Naive thymus-derived CD8-positive, alpha-beta T cell (primary cell): ENCODE data around the gene B4GALNT3. TPM values are rescaled to one million over a fixed set of nuclear protein-coding genes. Genes with fewer than 3 reads are reported as not detected.

Source experiments
- ATAC-seq, 2 donors: fragments of 150-1000 bp; cut with Tn5 transposase in 1 of 2; sonication (Bioruptor Pico), chemical (Tn5 transposase) in 1 of 2; 1 replicate in 1 of 2; 2 replicates in 1 of 2; pipeline ENCODE4 v1.10.0; 2021; ENCODE audit warnings: mild to moderate bottlenecking in 2 of 2, moderate library complexity in 2 of 2
- POLR2A ChIA-PET: fragments of 350-600 bp; sonication (Branson Sonifier 250); formaldehyde crosslinking; loops from one replicate; lab custom pipeline; 2021; ENCODE audit warnings: antibody characterized with exemption; lab: Charles Lee
- DNase-seq, 10 donors: peaks; one replicate each; pipeline versions ENCODE4 v3.0.0 to v3.0.0-alpha.2; 2020 to 2022
- H3K27ac Mint-ChIP-seq, 10 donors: one replicate each; pipeline ENCODE4 v1.8.0; 2020 to 2022; ENCODE audit warnings: mild to moderate bottlenecking in 10 of 10, mixed read lengths in 10 of 10, moderate library complexity in 4 of 10, inconsistent platforms in 1 of 10
- H3K27me3 Mint-ChIP-seq, 5 donors: one replicate each; pipeline ENCODE4 v1.8.0; 2021 to 2022; ENCODE audit warnings: mixed read lengths in 5 of 5
- H3K36me3 Mint-ChIP-seq, 3 donors: one replicate each; pipeline ENCODE4 v1.8.0; 2020 to 2022; ENCODE audit warnings: mixed read lengths in 3 of 3, mild to moderate bottlenecking in 2 of 3, inconsistent platforms in 1 of 3
- H3K4me1 Mint-ChIP-seq, 4 donors: one replicate each; pipeline ENCODE4 v1.8.0; 2021 to 2022; ENCODE audit warnings: mixed read lengths in 4 of 4
- H3K4me3 Mint-ChIP-seq, 10 donors: one replicate each; pipeline ENCODE4 v1.8.0; 2020 to 2022; ENCODE audit warnings: mild to moderate bottlenecking in 10 of 10, mixed read lengths in 10 of 10, moderate library complexity in 6 of 10, inconsistent platforms in 1 of 10
- H3K9me3 Mint-ChIP-seq, 9 donors: one replicate each; pipeline ENCODE4 v1.8.0; 2020 to 2022; ENCODE audit warnings: mixed read lengths in 9 of 9, mild to moderate bottlenecking in 3 of 9, inconsistent platforms in 1 of 9, moderate library complexity in 1 of 9
- polyA plus RNA-seq, 3 donors: library from polyadenylated mRNA; unstranded; fragments of 300-500 nt; fragmentation: Illumina TruSeq; gene quantifications; one replicate each; pipeline ENCODE4 v1.2.3, GENCODE V29; 2021
- total RNA-seq, 8 experiments: library from RNA in 2 of 8; stranded (reverse) in 2 of 8; gene quantifications; one replicate each; pipeline ENCODE4 v1.2.3 and lab custom pipeline; 2021 to 2026

B4GALNT3 gene
- total and polyA plus RNA-seq, 5 experiments from 2014 or later = 0.14 to 1.8 (median 0.40) TPM

- ATAC-seq (no peak), DNase-seq (no peak)
- no peaks in the 10 kb centered on the region for H3K9me3 Mint-ChIP-seq
- H3K27ac Mint-ChIP-seq = no peak overlapping the region
- peaks cover 8 to 43% (median 27%) of the 10 kb centered on the region in 5 donors for H3K27me3 Mint-ChIP-seq
- no peak overlapping the region for H3K4me3 Mint-ChIP-seq
- H3K4me1 Mint-ChIP-seq = peaks cover 0 to 17% (median 3%) of the 10 kb centered on the region in 4 donors
- H3K36me3 Mint-ChIP-seq = no peaks in the 10 kb centered on the region
- POLR2A ChIA-PET = no interaction called here
These were observed 13.5 kb downstream of the B4GALNT3 start for GRCh38 chr12:473198-473597.

DNA sequence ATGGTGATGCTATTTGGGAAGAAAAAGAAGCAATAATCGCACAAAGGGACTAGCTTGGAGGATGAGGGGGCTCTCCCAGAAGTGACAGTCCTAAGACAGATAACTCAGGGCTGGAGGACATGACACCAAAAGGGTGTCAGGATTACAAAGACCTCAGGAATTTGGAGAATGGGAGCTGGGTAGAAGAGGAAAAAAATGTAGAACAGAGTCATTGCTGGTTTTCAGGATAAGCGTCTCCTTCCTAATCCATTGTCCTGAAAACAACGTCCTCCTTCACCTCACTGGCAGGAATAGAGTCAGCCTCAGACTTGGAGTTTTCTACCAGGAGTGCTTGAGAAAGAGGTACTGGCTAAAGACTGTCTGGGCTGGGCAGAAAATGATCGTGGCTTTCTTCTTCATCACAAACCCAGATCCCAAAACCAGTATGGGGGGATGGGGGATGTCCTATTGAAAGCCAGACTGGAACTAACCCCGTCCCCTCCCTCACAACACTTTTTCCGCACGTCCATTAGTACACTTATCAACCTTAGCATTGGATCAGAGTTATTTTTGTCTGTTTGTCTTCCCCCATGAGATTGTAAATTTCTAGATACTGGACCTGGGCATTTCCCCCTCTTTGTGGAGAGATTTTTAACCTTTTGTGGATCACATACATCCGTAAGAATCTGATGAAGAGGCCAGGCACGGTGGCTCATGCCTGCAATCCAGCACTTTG, 14.3 kb downstream of the B4GALNT3 start:
- no peaks in the 10 kb centered on the region for H3K9me3 Mint-ChIP-seq
- ATAC-seq (no peak), DNase-seq (no peak)
- H3K36me3 Mint-ChIP-seq = no peaks in the 10 kb centered on the region
- no peak overlapping the region for H3K4me3 Mint-ChIP-seq
- H3K4me1 Mint-ChIP-seq = peaks cover 0 to 11% (median 3%) of the 10 kb centered on the region in 4 donors
- H3K27ac Mint-ChIP-seq = peak overlapping the region in 1 of 10 donors; percentile 5
- peaks cover 8 to 40% (median 27%) of the 10 kb centered on the region in 5 donors for H3K27me3 Mint-ChIP-seq
- POLR2A ChIA-PET = no interaction called here

GRCh38 chr12:475286-475685, 15.5 kb downstream of the B4GALNT3 start:
- peaks cover 8 to 40% (median 30%) of the 10 kb centered on the region in 5 donors for H3K27me3 Mint-ChIP-seq
- H3K9me3 Mint-ChIP-seq = no peaks in the 10 kb centered on the region
- H3K4me3 Mint-ChIP-seq = no peak overlapping the region
- POLR2A ChIA-PET = interaction anchor here (0.7 kb wide), 1 partner anchor 62 kb away, joined by 3 read pairs; no protein-coding TSS in a partner anchor
- H3K4me1 Mint-ChIP-seq = peaks cover 0 to 7% (median 3%) of the 10 kb centered on the region in 4 donors
- peak overlapping the region in 1 of 10 donors; percentile 57 for H3K27ac Mint-ChIP-seq
- ATAC-seq = no peak
- DNase-seq = no peak
- H3K36me3 Mint-ChIP-seq = no peaks in the 10 kb centered on the region

DNA sequence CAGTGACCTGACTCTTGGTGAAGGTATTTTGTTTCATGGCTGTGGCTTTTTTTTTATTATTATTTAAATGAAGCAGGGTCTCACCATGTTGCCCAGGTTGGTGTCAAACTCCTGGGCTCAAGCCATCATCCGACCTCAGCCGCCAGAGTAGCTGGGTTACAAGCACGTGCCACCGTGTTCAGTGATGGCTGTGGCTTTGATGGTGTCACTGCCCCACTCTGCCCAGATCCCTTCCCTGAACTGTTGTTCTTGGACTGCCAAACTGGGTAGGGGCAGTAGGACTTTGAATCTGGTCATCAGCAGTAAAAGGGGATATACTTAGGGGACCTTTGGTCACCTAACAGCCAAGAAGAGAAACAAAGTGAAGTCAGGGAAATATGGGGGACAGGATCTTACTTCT, 19.4 kb downstream of the B4GALNT3 start:
- Mint-ChIP-seq H3K27me3 (peaks cover 7 to 40% (median 24%) of the 10 kb centered on the region in 5 donors), H3K27ac (no peak overlapping the region), H3K4me1 (peaks cover 0 to 7% (median 1%) of the 10 kb centered on the region in 4 donors), H3K9me3 (no peaks in the 10 kb centered on the region), H3K36me3 (peaks cover 0 to 1% (median 0%) of the 10 kb centered on the region in 3 donors), H3K4me3 (no peak overlapping the region)
- POLR2A ChIA-PET = no interaction called here
- ATAC-seq (no peak), DNase-seq (no peak)

DNA sequence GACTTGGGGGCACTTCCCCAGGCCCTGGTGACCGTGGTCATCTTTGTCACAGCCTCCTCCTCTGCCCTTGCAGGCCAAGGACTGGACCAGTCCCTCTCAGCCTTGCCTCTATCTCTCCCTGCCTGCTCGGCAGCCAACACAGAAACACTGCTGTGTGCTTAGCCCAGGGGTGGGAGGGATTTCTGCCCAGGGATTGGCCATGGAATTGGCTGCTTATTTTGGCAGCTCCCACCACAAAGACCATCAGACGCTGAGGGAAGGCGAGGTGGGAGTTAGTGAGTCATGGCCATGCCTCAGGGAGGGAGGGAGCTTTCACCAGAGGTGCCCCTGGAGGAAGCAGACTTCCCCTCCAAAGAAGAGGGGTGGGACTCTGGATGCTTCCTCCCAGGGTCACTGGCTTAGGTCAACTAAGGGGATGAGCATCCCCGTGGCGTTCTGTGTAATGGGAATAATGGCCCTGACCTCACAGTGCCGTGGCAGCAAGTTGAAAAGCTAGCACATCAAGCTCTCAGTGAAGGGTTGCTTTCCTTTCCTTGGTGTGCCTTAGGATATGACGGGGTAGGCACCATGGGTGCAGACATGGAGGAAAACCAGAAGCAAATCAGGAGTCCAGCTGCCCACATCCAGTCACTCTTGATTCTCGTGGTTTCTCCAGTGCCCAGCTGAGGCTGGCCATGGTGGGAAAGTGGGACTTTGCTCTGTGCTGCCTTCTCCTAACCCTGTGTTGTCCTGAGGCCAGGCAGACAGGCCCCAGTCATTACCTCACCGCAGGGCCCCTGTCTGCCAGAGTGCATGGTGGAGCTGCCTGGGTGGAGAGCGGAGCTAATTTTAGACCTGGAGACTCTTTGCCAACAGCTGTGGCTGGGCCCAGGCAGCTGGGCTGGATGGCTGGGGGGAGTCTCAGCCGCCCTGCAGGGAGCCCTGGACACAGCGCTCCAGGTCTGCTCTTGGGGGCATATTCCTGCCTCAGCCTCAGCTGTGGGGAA, 21.4 kb downstream of the B4GALNT3 start:
- Mint-ChIP-seq H3K27ac (no peak overlapping the region), H3K4me1 (no peaks in the 10 kb centered on the region), H3K9me3 (peaks cover 0 to 3% (median 0%) of the 10 kb centered on the region in 9 donors), H3K36me3 (peaks cover 0 to 5% (median 1%) of the 10 kb centered on the region in 3 donors), H3K4me3 (no peak overlapping the region), H3K27me3 (peaks cover 8 to 34% (median 26%) of the 10 kb centered on the region in 5 donors)
- ATAC-seq = no peak
- POLR2A ChIA-PET = no interaction called here
- no peak for DNase-seq

GRCh38 chr12:482061-482460, 22.3 kb downstream of the B4GALNT3 start:
- Mint-ChIP-seq H3K9me3 (peaks cover 0 to 8% (median 2%) of the 10 kb centered on the region in 9 donors), H3K36me3 (peaks cover 0 to 12% (median 1%) of the 10 kb centered on the region in 3 donors), H3K27ac (no peak overlapping the region), H3K27me3 (peaks cover 8 to 38% (median 31%) of the 10 kb centered on the region in 5 donors), H3K4me3 (no peak overlapping the region), H3K4me1 (no peaks in the 10 kb centered on the region)
- DNase-seq (no peak), ATAC-seq (no peak)
- POLR2A ChIA-PET = no interaction called here

- POLR2A ChIA-PET = no interaction called here
- H3K27ac Mint-ChIP-seq = no peak overlapping the region
- no peak for DNase-seq
- peaks cover 1 to 27% (median 11%) of the 10 kb centered on the region in 9 donors for H3K9me3 Mint-ChIP-seq
- H3K4me1 Mint-ChIP-seq = no peaks in the 10 kb centered on the region
- ATAC-seq = no peak
- peaks cover 8 to 40% (median 31%) of the 10 kb centered on the region in 5 donors for H3K27me3 Mint-ChIP-seq
- H3K36me3 Mint-ChIP-seq = peaks cover 2 to 26% (median 6%) of the 10 kb centered on the region in 3 donors
- H3K4me3 Mint-ChIP-seq = no peak overlapping the region
These were observed 24.4 kb downstream of the B4GALNT3 start for GRCh38 chr12:484096-484495.

GRCh38 chr12:490260-490659, 30.5 kb downstream of the B4GALNT3 start:
- peaks cover 0 to 24% (median 2%) of the 10 kb centered on the region in 5 donors for H3K27me3 Mint-ChIP-seq
- DNase-seq (no peak), ATAC-seq (no peak)
- peaks cover 16 to 67% (median 31%) of the 10 kb centered on the region in 9 donors for H3K9me3 Mint-ChIP-seq
- H3K4me1 Mint-ChIP-seq = no peaks in the 10 kb centered on the region
- peaks cover 2 to 40% (median 18%) of the 10 kb centered on the region in 3 donors for H3K36me3 Mint-ChIP-seq
- no peak overlapping the region for H3K4me3 Mint-ChIP-seq
- no peak overlapping the region for H3K27ac Mint-ChIP-seq
- POLR2A ChIA-PET = no interaction called here

- ATAC-seq (no peak), DNase-seq (no peak)
- no peak overlapping the region for H3K4me3 Mint-ChIP-seq
- peaks cover 2 to 15% (median 9%) of the 10 kb centered on the region in 5 donors for H3K27me3 Mint-ChIP-seq
- POLR2A ChIA-PET = no interaction called here
- H3K4me1 Mint-ChIP-seq = no peaks in the 10 kb centered on the region
- peaks cover 6 to 26% (median 15%) of the 10 kb centered on the region in 9 donors for H3K9me3 Mint-ChIP-seq
- peaks cover 0 to 11% (median 5%) of the 10 kb centered on the region in 3 donors for H3K36me3 Mint-ChIP-seq
- no peak overlapping the region for H3K27ac Mint-ChIP-seq
These were observed 35.7 kb downstream of the B4GALNT3 start for GRCh38 chr12:495466-495865.

DNA sequence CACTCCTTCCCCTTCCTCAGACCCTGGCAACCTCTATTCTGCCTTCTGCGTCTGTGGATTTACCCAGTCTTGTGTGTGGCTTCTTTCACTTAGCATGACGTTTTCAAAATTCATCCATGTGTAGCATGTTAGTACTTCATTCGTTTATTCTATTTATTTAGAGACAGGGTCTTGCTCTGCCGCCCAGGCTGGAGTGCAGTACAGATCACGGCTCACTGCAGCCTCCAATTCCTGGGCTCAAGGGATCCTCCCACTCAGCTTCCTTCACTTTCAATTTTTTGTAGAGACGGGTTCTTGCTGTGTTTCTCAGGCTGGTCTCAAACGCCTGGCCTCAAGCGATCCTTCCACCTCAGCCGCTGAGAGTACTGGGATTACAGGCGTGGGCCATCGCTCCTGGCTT, 37.0 kb downstream of the B4GALNT3 start:
- Mint-ChIP-seq H3K27me3 (peaks cover 2 to 12% (median 9%) of the 10 kb centered on the region in 5 donors), H3K36me3 (peaks cover 0 to 4% (median 0%) of the 10 kb centered on the region in 3 donors), H3K4me3 (no peak overlapping the region), H3K9me3 (peaks cover 0 to 15% (median 10%) of the 10 kb centered on the region in 9 donors), H3K4me1 (peaks cover 0 to 2% (median 0%) of the 10 kb centered on the region in 4 donors), H3K27ac (peak overlapping the region in 1 of 10 donors; percentile 30)
- POLR2A ChIA-PET = no interaction called here
- no peak for DNase-seq
- no peak for ATAC-seq

- no peak for DNase-seq
These were observed 37.9 kb downstream of the B4GALNT3 start for GRCh38 chr12:497501-498160.

DNA sequence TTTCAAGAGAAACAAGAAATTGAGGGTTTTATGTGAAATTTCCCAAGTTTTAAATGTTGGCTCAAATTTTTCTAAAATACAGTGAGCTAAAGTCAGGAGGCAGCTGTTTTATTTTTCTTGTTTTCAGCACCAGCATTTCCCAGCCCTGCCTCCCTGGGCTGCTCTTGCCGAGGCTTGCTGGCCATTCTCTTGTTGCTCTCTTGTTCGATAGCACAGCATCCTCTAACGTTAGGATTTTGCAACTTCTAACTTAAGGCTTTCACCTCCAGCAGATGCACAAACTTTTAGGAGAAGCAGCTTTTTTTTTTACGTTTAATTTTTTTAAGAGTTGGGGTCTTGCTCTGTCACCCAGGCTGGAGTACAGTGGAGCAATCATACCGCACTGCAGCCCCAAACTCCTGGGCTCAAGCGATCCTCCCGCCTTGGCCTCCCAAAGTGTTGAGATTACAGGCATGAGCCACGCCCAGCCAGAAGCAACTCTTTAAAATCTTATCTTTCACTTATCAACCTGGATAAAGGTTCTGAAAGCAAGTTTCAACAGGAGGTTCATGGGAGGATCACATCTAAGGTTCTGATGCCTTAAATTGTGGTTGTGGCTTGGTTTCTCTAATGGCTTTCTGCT, 40.2 kb downstream of the B4GALNT3 start:
- Mint-ChIP-seq H3K4me1 (peaks cover 0 to 4% (median 1%) of the 10 kb centered on the region in 4 donors), H3K27ac (no peak overlapping the region), H3K4me3 (no peak overlapping the region), H3K27me3 (peaks cover 2 to 17% (median 8%) of the 10 kb centered on the region in 5 donors), H3K36me3 (no peaks in the 10 kb centered on the region), H3K9me3 (no peaks in the 10 kb centered on the region)
- no peak for DNase-seq
- ATAC-seq = no peak
- POLR2A ChIA-PET = no interaction called here

More at GRCh38 chr12:497501-498160, 37.9 kb downstream of the B4GALNT3 start:
- Mint-ChIP-seq H3K9me3 (peaks cover 0 to 7% (median 4%) of the 10 kb centered on the region in 9 donors), H3K36me3 (peaks cover 0 to 4% (median 0%) of the 10 kb centered on the region in 3 donors), H3K4me1 (peaks cover 0 to 2% (median 0%) of the 10 kb centered on the region in 4 donors), H3K4me3 (no peak overlapping the region), H3K27me3 (peaks cover 2 to 12% (median 9%) of the 10 kb centered on the region in 5 donors), H3K27ac (no peak overlapping the region)
- ATAC-seq = no peak
- POLR2A ChIA-PET = no interaction called here
